Activated T-cell treated with anti-CD3 and anti-CD28 coated beads for 24 hours (primary cell): Measurements from ENCODE around the gene BCL2L1.
"Not testable (repeated sequence)": the region's sequence is repeated elsewhere in the genome, so short reads cannot be mapped to it uniquely, and the experiment has no call there.

Experiments
- DNase-seq: peaks from one replicate; pipeline ENCODE4 v3.0.0-alpha.2; 2020; ENCODE audit warnings: low read depth

The BCL2L1 gene

GRCh38 chr20:31674895-31675827, 47.5 kb downstream of the BCL2L1 start:
- peak; percentile 46 for DNase-seq

DNA sequence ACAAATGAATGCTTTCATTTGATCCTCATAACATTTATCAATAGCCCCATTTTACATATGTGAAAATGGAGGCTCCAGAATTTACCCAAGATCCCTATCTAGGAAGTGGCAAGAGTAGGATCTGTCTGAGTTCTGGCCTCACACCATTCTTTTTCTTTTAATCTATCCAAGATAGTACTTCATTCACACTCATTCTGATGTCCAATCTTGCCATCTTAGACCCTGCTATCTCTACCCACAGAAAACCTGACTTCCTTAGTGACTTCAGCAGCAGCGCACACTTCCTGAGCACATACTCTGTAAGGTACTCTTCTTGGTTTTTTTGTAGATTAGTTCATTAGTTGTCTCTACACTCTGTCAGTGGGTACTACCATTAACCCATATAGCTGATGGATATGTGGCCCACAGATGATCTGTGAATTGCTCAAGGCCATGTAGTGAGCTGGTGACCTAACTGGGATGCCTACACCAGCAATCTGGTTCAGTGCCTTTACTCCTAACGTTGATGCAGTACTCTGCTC, 48.7 kb downstream of the BCL2L1 start:
- DNase-seq, result no peak

GRCh38 chr20:31673435-31673834, 49.2 kb downstream of the BCL2L1 start:
- DNase-seq, result no peak

DNA sequence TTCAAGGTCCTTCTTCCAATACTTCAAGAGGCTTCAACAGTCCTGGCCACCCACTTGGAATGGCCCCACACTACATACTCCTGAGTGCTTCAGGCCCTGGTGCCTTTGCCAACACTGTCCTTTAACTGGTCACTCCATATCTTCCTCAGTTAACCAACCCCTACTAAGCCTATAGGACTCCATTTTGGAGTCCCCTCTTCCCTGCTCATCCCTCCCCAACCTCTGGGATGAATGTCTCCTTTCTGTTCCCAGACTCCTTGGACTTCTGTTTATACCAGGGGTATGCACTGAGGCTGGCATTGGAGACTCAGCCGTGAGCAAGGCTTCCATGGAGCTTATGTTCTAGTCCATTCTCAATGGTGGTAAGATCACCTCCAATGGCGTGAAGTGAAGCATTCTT, 51.3 kb downstream of the BCL2L1 start:
- no peak for DNase-seq

DNA sequence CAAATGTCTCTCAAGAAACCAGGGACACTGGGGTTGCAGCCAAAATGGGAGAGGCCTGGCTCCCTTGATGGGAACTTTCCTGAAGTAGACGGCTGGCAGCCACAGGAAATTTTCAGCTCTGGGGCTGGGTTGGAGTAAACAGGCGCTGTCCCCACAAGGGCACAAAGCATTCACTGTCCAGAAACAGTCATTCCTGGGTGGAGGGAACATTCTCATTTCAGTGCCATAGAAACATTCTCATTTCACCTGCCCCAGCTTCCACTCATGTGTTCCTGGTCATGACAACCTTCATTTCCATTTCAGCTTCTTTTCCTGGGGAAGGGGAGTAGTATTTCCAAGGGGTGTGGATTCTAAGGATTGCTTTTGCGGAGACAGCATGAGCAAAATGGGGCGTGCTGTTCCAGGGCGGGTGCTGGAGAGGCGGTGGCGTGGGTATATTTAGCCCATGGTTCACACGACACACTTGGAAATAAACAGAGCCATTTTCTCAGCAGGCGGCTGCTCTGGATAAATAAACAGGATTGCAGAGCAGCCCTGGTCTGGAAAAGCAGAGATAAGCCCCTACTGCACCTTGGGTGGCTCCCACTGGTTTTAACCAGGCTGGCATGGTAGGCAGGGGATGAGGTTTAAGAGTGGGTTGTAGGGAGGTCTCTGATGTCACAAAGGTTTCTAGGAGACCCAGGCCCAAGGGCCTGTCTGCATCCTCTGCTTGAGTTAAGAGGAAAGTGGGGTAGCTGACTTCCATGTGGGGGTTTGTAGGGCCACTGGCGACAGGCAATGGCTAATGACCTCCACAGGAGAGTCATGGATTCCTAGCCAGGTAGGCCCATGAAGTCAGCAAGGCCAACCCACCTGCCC, 52.1 kb downstream of the BCL2L1 start:
- DNase-seq, result no peak

- DNase-seq, result no peak
These were observed 52.8 kb downstream of the BCL2L1 start for GRCh38 chr20:31669876-31670275.

DNA sequence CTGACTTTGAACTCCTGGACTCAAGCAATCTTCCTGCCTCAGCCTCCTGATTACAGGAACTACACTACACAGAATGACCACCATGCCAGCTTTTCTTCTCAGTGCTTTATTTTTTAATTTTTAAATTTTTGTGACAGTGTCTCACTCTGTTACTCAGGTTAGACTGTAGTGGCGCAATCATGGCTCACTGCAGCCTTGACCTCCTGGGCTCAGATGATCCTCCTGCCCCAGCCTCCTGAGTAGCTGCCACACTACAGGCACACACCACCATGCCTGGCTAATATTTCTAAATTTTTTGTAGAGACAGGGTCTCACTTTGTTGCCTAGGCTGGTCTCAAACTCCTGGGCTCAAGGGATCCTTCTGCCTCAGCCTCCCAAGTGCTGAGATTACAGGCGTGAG, 53.7 kb downstream of the BCL2L1 start:
- DNase-seq, result not testable (repeated sequence)

GRCh38 chr20:31667315-31668285, 55.1 kb downstream of the BCL2L1 start:
- DNase-seq, result no peak

DNA sequence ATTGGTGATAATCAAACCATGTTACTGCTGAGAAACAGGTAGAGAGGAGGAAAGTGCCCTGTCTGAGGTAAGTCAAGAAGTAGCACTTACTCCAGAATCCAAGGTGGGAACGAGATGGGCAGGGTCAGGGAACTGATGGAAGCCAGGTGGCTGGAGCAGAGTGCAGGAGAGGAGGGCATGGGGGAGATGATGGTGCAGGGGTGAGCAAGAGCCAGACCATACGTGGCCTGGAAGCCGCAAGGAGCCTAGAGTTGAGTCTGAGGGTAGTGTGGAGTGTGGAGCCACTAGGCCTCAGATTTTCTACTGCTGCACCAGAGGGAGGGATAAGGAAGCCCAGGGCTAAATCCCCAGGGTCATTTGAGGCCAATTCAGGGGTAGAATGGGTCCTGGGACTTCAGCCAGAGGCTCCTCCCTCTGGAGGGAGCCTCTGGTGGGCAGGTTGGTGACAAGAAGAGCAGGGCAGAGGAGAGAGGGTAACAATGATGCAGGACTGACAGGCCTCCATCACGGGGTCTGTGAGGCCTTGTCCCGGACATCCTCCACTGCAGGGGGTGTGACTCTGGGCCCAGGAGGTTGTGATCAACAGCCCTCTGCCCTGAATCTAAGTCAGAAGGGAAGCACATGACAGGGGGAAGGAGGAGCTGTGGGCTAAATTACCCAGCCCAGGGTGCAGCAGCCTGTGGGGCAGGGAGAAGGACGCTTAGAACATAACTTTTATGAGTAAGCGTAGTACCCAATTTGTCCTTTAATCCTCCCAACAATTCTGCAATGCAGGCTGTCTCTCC, 56.2 kb downstream of the BCL2L1 start:
- no peak for DNase-seq

DNA sequence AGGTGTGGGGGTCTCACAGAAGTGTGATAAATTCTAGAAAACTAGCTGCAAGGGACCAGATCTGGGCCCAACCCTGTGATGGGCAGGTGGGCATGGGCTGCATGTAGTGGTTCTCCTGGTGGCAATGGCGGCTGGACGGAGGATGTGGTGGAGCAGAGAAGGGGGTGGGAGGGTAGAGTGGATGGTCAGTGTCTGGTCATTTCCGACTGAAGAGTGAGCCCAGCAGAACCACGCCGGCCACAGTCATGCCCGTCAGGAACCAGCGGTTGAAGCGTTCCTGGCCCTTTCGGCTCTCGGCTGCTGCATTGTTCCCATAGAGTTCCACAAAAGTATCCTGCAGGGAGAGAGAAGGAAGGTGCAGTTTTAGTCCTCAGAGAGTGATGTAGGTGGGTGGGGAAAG, 56.9 kb downstream of the BCL2L1 start:
- DNase-seq, result no peak

DNA sequence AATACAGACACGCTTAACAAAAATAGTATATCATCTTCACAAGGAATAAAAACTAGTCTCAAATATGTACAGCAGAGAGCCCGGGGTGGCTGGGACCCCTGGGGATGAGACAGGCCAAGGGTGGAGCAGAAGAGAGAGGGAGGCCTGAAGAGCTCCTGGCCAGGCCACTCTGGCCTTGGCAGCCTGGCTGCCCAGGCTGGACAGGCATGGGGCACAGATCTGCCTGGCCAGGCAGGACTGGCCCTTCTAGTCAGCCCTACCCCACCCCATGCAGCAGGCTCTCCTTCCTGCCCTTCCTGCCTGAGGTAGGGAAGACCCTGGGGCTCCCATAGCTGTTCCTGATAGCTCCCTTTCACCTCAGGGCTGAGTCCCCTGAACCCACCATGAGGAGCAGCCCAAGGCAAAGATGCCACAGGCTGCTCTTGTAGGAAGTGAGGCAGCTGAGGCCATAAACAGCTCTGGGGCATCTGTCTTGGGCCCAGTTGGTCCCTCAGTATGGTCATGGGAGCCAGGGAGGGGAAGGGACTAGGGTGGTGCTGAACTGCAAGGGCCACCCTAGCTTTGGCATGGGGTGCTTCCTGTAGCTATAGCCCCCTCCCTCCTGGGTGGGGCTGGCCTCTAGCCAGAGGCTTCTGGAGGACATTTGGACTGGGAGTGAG, 57.8 kb downstream of the BCL2L1 start:
- no peak for DNase-seq

GRCh38 chr20:31663838-31664695, 58.6 kb downstream of the BCL2L1 start:
- DNase-seq, result no peak

DNA sequence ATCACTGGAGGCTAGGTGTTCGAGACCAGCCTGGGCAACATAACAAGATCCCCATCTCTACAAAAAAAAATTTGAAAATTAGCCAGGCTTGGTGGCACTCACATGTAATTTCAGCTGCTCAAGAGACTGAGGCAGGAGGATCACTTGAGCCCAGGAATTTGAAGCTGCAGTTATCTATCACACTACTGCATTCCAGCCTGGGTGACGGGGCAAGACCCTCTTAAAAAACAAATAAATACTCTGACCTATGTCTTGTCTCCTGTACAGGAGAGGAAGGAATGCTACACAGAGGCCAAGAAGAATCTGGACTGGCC, 59.2 kb downstream of the BCL2L1 start:
- DNase-seq, result no peak

- DNase-seq, result no peak
These were observed 60.3 kb downstream of the BCL2L1 start for GRCh38 chr20:31662372-31662854.

DNA sequence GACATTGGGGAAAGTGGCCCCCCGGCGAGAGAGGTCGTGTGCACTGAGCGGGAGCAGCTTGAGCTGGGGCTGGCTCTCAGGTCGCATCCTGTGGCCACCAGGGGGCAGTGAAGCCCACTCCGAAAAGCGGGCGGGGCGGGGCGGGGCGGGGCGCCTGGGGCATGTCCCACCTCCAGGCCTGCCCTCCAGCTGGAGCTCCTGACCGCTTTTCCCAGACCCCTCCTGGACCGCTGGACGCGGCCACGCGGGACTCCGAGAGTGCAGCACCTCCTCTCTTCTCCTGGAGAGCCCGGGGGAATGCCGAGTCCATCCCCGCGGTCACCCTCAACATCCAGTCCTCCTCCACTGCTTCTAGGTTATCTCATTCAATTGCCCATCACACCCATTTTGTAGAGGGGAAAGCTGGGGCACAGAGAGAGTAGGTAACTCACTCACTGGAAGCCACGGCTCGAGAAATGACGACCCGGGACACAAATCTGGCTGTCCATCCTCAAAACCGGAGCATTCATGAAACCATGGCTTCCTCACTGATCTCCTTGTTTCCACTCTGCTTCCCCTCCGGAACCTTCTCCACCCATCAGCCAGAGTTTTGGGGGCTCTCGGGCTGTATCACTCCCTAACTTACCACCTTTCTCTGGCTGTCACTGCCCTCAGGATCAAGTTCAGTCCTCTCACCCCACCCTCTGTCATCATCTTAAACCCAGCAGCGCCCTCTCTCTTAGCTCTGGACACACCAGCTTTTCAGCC, 60.9 kb downstream of the BCL2L1 start:
- DNase-seq, result peak; percentile 71

- DNase-seq, result no peak
These were observed 68.1 kb downstream of the BCL2L1 start for GRCh38 chr20:31654534-31654933.

GRCh38 chr20:31653561-31653960, 69.1 kb downstream of the BCL2L1 start:
- DNase-seq, result no peak

DNA sequence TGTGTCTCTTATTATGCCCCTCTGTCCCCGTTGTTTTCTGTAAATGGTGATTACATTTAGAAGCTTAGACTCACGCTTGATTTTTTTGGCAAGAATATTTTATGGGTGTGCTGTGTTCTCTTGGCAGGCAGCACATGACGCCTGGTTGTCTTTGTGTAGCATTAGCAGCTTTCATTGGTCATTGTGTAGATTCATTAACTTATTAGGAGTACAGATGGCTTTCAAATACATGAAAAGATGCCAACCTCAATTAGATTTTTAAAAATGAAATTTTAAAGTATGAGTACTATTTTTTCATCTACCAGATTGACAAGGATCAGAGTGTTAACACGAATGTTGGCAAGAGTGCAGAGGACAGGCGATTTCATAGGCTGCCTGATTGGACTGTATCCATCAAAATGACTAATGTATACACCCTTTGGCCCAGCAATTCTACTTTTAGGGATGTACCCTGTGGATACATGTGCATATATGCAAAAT, 69.7 kb downstream of the BCL2L1 start:
- DNase-seq, result no peak
